Measurements from ENCODE around the gene GNG7.
A peak's percentile ranks its signal among the peaks of the same experiment; 100 is the strongest.
"Not testable (repeated sequence)": the region's sequence is repeated elsewhere in the genome, so short reads cannot be mapped to it uniquely, and the experiment has no call there.

The GNG7 gene

GRCh38 chr19:2533686-2534422 lies 168.6 kb downstream of the GNG7 start:
- no peak for DNase-seq (ENCODE audit: low read depth)
- no peak overlapping the region for H3K4me3 ChIP-seq (ENCODE audit: low read depth, low read length)

GRCh38 chr19:2533072-2533425 lies 169.4 kb downstream of the GNG7 start:
- H3K4me3 ChIP-seq (ENCODE audit: low read depth, low read length) = no peak overlapping the region
- no peak for DNase-seq (ENCODE audit: low read depth)

- DNase-seq (ENCODE audit: low read depth) = peak; percentile 92
- H3K4me3 ChIP-seq (ENCODE audit: low read depth, low read length) = no peak overlapping the region
These were observed 170.0 kb downstream of the GNG7 start for GRCh38 chr19:2532252-2533071.

- DNase-seq (ENCODE audit: low read depth); H3K4me3 ChIP-seq (ENCODE audit: low read depth, low read length): not testable (repeated sequence)
These were observed 172.6 kb downstream of the GNG7 start for GRCh38 chr19:2529942-2530341.

GRCh38 chr19:2529473-2529918 lies 173.0 kb downstream of the GNG7 start:
- no peak overlapping the region for H3K4me3 ChIP-seq (ENCODE audit: low read depth, low read length)
- peak; percentile 96 for DNase-seq (ENCODE audit: low read depth)

- DNase-seq (ENCODE audit: low read depth) = no peak
- no peak overlapping the region for H3K4me3 ChIP-seq (ENCODE audit: low read depth, low read length)
These were observed 173.8 kb downstream of the GNG7 start for GRCh38 chr19:2528675-2529101.

GRCh38 chr19:2527686-2528085 lies 174.8 kb downstream of the GNG7 start:
- H3K4me3 ChIP-seq (ENCODE audit: low read depth, low read length) = no peak overlapping the region
- DNase-seq (ENCODE audit: low read depth) = no peak

GRCh38 chr19:2527171-2527570 lies 175.3 kb downstream of the GNG7 start:
- DNase-seq (ENCODE audit: low read depth) = no peak
- H3K4me3 ChIP-seq (ENCODE audit: low read depth, low read length) = no peak overlapping the region

- no peak for DNase-seq (ENCODE audit: low read depth)
- H3K4me3 ChIP-seq (ENCODE audit: low read depth, low read length) = no peak overlapping the region
These were observed 177.4 kb downstream of the GNG7 start for GRCh38 chr19:2524840-2525723.

GRCh38 chr19:2524361-2524839 lies 178.1 kb downstream of the GNG7 start:
- no peak overlapping the region for H3K4me3 ChIP-seq (ENCODE audit: low read depth, low read length)
- DNase-seq (ENCODE audit: low read depth) = no peak

- H3K4me3 ChIP-seq (ENCODE audit: low read depth, low read length) = no peak overlapping the region
- DNase-seq (ENCODE audit: low read depth) = no peak
These were observed 178.7 kb downstream of the GNG7 start for GRCh38 chr19:2523630-2524311.

GRCh38 chr19:2519482-2519881 lies 183.0 kb downstream of the GNG7 start:
- DNase-seq (ENCODE audit: low read depth) = no peak
- H3K4me3 ChIP-seq (ENCODE audit: low read depth, low read length) = no peak overlapping the region

- DNase-seq (ENCODE audit: low read depth); H3K4me3 ChIP-seq (ENCODE audit: low read depth, low read length): not testable (repeated sequence)
These were observed 183.6 kb downstream of the GNG7 start for GRCh38 chr19:2518856-2519255.

GRCh38 chr19:2517881-2518601 lies 184.5 kb downstream of the GNG7 start:
- H3K4me3 ChIP-seq (ENCODE audit: low read depth, low read length) = no peak overlapping the region
- DNase-seq (ENCODE audit: low read depth) = no peak

GRCh38 chr19:2516727-2517126 lies 185.8 kb downstream of the GNG7 start:
- no peak for DNase-seq (ENCODE audit: low read depth)
- H3K4me3 ChIP-seq (ENCODE audit: low read depth, low read length) = no peak overlapping the region

- no peak for DNase-seq (ENCODE audit: low read depth)
These were observed 187.4 kb downstream of the GNG7 start for GRCh38 chr19:2514981-2515518.

GRCh38 chr19:2512523-2513431 lies 189.7 kb downstream of the GNG7 start:
- no peak overlapping the region for H3K4me3 ChIP-seq (ENCODE audit: low read depth, low read length)
- DNase-seq (ENCODE audit: low read depth) = no peak

More at GRCh38 chr19:2514981-2515518, 187.4 kb downstream of the GNG7 start:
- H3K4me3 ChIP-seq (ENCODE audit: low read depth, low read length) = no peak overlapping the region

Measured in skeletal muscle cell (primary cell).